ENCODE results near the gene CD40.
"Not testable (repeated sequence)": the region's sequence is repeated elsewhere in the genome, so short reads cannot be mapped to it uniquely, and the experiment has no call there.

CD40 gene

DNA sequence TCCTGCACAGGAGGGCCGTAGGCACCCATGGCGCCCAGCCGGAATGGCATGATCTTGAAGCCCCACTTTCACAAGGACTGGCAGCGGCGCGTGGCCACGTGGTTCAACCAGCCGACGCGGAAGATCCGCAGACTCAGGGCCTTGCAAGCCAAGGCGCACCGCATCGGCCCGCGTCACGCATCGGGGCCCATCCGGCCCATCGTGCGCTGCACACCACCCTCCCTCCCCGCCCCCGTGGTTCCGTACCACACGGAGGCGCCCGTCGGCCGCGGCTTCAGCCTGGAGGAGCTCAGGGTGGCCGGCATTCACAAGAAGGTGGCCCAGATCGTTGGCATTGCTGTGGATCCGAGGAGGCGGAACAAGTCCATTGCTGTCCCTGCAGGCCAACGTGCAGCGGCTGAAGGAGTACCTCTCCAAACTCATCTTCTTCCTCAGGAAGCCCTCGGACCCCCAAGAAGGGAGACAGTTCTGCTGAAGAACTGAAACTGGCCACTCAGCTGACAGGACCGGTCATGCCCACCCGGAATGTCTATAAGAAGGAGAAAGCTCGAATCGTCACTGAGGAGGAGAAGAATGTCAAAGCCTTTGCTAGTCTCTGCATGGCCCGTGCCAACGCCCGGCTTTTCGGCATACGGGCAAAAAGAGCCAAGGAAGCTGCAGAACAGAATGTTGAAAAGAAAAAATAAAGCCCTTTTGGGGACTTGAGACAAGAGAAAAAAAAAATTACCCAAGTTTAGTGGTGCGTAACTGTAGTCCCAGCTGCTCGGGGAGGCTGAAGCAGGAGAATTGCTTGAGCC, 18.4 kb upstream of the CD40 start:
- DNase-seq: no peak

DNA sequence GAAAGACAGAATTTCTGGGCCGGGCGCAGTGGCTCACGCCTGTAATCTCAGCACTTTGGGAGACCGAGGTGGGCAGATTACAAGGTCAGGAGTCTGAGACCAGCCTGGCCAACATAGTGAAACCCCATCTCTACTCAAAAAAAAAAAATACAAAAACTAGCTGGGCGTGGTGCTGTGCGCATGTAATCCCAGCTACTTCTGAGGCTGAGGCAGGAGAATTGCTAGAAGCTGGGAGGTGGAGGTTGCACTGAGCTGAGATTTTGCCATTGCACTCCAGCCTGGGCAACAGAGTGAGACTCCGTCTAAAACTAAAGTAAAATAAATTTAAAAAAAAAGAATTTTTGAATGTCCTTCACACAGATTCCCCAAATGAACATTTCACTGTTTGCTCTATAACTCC, 17.7 kb upstream of the CD40 start:
- DNase-seq: not testable (repeated sequence)

DNA sequence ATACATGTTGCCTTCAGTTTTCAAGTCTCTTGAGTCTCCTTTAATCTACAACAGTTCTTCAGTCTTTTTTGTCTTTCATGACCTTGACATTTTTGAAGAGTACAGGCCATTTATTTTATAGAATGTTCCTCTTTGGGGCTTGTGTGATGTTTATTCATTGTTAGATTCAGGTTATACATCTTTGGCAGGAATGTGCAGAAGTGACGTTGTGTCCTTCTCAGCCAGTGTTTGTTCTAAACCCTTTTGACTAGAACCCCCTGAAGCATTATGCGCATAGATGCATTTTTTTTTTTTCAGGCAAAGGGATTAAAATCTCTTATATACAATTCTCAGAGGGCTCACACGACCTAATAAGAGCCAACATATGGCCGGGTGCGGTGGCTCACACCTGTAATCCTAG, 17.1 kb upstream of the CD40 start:
- DNase-seq: no peak

DNA sequence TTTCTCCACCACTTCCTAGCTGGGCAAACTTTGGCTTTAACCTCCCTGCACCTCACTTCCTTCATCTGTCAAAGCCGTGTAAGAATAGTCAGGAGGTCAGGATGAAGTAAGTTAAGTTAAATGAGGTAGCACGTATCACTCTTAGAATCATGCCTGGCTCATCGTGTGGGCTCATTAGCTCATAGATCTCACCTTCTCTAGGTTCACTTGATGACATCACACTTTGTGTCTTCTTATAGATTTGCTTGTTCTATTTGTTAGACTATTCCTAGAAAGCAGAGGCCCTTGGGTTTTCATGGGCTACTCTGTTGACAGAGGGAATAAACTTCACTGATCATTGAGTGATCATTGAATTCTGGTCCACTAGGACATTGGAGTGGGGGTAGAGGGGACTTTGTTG, 16.2 kb upstream of the CD40 start:
- no peak for DNase-seq

DNA sequence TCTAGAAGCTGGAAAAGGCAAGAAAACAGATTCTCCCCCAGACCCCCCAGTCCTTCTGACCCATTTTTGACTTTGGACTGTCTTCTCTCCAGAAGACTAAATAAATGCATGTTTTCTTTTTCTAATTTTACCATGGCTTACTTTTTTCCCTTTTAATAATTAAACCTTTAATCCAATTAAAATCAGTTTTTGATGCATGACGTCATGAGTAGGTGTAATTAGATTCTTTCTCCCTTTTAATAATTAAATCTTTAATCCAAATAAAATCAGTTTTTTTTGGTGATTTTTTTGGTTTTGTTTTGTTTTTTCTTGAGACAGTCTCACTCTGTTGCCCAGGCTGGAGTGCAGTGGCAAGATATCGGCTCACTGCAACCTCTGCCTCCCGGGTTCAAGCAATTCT, 15.2 kb upstream of the CD40 start:
- no peak for DNase-seq

DNA sequence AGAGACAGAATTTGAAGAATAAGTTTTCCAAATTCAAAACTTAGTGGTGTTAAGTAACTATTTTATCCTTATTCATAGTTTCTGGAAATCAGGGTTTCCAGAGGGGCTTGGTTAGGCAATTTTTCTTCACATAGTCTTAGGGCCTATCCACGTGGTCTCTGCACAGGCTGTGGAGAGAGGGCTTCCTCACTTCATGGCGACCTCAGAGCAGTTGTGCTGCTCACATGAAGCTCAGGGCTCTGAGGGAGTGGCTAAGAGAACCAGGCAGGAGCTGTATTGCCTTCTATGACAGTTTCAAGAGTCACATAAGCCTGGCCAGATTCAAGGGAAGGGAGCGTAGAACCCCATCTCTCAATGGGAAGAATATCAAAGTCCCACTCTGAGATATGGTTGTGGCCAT, 13.9 kb upstream of the CD40 start:
- DNase-seq: no peak

DNA sequence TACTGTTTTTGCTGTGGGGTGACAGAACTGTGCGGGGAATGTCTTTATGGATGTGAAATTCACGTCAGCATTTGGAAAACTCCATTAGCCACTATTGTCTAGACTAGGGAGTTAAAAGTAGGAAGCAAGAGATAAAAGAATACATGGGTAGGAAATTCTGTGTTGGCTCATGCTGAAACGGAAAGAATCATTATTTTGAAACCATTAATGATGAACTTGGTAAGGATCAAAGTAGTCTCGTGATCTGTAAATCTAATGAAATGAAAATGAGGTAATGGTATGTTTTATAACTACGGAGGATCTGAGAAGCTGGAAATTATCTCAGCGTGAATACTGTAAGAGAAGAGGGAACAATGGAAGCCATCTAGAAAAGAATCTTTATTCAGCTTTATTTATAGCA, 11.1 kb upstream of the CD40 start:
- DNase-seq: no peak

DNA sequence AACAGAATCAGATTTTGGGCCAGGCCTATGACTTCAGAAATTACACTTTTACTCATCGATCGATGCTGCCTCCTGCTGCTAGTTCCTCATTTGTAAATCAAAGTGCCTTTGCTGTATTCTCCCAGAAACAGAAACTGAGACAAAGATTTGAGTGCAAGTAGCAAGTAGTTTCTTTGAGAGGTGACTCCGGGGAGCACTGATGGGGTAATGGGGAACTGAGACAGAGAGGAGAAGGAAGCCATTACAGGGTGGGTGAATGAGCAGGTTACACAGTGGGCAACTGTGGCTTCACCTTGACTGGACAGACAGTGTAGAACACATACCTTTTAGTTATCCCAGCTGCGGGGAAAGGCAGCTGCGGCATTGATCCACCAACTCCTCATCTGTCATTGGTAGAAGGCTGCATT, 9.7 kb upstream of the CD40 start:
- DNase-seq: no peak

DNA sequence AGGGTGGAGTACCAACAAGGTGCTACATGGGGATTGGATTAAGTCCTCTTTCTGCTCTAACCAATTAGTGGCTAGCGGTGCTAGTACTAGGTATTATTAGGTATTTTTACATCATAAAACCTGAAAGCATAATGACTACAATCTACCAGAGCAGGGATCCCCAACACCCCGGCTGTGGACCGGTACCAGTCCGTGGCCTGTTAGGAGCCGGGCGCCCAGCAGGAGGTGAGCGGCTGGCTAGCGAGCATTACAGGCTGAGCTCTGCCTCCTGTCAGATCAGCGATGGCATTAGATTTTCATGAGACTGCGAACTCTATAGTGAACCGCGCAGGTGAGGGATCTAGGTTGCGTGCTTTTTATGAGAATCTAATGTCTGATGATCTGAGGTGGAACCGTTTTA, 9.1 kb upstream of the CD40 start:
- no peak for DNase-seq

DNA sequence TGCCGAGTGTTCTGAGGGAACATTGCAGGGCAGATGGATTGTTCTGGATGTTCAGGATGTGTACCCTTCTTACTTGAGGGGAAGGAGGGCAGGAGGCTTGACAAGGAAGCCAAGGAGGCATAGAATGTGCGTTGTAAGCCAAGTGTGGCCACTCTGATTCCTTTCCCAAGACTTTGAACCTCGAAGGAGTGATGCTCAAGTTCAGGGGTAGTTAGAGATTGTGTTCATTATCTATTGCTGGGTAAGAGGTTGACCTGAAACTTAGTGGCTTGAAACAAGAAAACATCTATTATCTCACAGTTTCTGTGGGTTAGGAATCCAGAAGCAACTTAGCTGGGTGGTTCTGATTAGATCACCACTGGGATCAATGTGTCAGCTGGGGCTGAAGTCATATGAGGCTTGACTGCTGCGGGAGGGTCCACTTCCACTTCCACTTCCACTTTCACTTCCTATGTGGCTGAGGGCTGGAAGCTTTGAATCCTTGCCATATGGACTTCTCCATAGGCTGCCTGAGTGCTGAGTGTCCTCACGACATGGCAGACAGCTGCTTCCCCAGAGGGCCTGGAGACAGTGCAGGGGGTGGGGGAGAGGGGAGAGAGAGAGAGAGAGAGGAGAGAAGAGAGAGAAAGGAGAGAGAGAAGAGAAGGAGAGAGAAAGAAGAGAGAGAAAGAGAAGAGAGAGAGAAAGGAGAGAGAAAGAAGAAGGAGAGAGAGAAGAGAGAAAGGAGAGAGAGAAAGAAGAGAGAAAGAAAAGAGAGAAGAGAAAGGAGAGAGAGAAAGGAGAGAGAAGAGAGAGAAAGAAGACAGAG, 6.9 kb upstream of the CD40 start:
- no peak for DNase-seq

DNA sequence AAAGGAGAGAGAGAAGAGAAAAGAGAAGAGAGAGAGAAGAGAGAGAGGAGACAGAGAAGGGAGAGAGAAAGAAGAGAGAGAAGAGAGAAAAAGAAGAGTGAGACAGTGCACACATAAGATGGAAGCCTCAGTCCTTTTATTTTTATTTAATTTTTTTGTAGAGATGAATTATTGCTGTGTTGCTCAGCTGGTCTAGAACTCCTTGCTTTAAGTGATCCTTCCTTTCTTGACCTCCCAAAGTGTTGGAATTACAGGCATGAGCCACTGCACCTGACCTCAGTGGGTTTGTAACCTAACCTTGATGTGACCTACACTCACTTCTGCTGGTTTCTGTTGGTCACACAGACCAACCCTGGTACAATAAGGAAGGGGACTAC, 6.3 kb upstream of the CD40 start:
- DNase-seq: no peak

DNA sequence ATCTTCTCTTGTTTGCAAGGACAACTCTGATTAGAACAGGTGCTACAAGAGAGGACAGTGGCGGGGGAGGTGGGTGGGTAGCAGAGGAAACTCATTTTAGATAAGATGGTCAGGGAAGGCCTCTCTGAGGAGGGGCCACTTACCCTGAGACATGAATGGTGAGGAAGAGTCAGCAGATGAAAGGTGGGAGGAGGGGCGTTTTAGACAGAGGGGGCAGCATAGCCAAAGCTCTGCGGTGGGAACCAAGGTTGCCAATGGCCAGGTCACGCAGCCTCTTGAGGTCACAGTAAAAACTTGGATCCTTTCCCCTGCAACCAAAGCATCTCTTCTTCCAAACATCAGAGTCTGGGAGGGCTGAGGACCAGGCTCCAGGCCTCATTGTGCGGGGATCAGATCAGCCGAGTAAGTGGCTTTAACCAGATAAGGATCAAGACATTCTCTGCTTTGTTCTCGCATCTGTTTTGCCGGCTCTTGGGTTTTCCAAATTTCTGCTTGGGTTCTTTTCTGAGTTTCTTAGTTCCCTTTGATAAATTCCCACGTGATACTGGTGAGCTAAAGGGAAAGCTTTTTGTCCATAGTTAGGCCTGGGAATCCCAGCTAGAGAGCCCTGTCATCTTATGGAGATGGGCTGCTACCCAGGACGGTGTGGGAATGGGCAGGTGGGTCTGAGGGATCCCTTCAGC, 5.5 kb upstream of the CD40 start:
- no peak for DNase-seq

DNA sequence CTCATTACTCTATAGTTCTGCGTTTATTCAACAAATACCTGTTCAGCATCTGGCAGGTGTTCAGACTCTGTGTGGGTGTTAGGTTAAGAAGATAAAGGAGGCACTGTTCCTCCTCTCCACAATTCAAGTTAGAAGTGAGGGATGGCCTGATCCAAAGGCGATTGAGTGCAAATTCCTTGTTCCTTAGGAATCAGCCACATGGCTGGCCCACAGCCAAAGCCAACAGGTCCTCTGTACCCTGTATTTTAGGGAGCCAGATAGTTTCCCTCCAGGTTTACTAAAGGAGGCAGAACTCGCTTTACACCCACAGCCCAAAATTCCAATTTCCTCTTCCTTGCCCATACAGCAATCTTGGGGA, 5.0 kb upstream of the CD40 start:
- no peak for DNase-seq

DNA sequence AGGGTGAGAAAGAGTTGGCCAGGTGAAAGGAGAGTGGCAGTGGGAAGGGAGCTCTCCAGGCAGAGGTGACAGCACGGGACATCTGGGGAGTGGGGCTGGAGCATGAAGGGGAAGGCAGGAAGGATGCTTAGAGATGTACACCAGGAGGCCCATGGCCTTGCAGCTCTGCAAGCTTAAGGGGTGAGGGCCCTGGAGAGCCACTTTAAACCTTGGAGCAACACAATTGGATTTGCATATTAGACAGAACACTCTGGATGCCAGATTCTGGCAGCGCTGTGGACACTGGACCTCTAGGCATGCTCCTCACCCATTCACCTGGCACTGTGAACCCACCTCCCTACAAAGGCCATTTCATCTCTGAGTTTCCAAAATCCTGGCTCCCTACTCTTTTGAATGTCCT, 3.7 kb upstream of the CD40 start:
- DNase-seq: peak; percentile 11

DNA sequence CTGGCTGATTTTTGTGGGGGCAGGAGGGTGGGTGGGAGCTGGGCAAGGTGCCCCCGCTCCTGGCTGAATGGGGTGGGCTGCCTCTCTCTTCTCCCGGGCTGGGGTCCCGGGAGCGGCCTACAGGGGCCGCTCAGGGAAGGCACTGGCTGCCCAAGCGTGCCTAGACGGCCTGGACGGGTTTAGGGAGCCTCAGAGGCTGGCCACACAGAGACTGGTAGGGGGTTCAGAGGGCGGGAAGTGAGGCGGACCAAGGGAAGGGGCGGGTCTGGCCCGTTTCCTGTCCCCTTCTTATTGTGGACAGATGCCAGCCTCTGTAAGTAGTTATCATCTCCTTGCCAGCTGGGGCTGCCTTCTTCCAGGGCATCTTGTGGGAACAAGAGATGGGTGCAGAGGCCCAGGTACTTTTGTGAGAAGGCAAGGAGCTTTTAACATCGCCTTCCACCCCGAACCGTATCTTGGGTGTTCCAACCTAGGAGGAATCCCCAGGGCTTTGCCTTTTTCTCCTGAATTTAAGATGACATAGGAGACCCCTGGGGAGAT, 437 bp downstream of the CD40 start:
- no peak for DNase-seq

DNA sequence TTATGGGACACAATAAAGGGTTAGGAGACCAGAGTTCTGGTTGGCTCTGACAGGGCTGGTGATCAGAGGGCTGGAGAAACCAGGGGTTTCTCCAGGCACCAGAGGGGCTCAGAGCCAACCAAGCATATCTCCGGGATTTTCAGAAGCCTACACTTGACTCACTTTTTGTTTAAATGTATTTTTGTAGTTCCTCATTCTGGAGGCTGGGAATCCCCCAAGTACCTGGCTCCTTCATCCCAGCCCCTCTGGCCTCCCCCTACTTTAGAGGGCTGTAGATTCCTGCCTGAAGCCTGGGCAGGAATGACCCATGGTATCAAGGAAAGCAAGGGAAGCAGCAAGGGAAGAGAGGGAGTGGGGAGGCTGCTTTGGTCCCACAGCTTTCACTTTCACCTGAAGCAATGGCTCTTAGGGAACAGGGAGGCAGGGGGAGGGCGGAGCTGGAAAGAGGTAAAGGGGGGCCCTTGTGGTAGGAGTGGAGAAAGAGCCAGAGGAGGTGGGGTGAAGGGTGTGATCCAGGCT, 973 bp downstream of the CD40 start:
- no peak for DNase-seq

DNA sequence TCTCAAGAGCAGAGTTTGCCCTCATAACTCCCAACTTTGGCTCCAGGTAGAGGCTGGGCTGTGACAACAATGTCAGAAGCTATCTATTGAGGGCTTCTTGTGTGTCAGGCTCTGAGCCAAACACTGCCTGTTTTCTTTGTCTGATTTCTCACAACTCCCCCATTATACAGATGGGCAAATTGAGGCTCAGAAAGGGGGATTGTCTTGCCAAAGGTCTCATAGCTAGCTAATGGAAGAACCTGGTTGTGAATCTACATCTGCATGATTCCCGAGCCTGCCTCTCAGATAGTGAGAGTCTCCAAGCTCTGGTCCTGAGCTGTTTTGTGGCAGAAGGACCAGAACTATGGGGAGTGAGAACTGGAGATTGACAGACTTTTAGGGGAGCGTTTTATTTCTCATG, 1.4 kb downstream of the CD40 start:
- DNase-seq: no peak

DNA sequence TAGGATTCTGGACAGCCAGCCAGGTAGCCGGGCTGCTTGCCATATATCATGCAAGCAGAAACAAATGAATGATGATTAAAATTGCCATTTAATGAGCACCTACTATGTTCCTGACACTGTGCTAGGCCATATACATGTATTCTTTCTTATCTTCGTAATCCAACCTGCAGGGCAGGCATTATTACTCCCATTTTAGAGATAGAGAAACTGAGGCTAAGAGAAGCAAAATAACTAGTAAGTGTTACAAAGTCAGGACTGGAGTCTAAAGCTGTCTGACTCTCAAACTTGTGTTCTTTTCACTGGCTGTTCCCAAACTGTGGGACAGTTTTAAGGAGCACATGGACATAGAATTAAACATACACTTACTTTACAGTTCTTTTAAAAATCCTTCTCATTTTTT, 2.0 kb downstream of the CD40 start:
- DNase-seq: no peak

DNA sequence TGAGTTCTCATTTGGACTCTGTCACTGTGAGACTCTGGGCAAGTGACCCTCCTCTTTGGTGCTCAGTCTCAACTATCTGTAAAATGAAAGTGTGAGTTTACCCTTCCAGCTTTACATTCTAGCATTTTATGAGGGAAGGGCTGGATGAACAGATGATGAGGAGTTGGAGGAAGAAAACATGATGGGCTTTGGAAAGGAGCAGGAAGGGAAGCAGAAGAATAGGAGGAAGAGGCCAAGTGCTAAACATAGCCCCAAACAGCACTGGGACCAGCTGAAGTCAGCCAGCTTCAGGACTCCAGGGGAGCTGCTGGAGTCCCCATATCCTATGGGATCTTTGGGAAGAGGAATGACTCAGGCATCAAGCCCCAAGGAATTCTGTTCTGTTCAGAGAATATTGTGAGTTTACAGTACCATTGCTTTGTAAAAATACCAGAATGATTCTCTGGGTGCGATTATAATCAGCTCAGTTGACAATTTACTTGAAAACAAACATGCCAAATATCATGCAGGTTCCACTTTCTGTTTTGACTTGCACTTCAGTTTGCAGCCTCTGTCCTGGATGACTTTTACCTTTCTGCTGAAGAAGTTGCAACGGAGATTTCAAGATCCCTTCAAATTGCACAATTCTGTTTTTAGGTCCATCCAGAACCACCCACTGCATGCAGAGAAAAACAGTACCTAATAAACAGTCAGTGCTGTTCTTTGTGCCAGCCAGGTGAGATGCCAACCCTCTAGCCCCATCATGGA, 3.2 kb downstream of the CD40 start:
- DNase-seq: no peak

DNA sequence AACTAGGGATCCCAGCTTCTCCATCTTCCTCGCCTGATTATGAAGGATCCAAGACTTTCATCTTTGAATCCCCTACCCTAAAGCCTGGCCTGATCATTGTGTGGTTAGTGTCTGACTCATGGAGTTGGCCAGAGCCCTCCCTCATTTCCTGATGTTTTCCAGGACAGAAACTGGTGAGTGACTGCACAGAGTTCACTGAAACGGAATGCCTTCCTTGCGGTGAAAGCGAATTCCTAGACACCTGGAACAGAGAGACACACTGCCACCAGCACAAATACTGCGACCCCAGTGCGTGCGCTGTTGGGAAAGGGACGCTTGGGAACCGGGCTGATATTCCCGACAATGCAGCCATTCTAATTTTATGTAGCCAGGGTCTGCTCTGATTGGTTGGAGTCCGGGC, 4.0 kb downstream of the CD40 start:
- no peak for DNase-seq

DNA sequence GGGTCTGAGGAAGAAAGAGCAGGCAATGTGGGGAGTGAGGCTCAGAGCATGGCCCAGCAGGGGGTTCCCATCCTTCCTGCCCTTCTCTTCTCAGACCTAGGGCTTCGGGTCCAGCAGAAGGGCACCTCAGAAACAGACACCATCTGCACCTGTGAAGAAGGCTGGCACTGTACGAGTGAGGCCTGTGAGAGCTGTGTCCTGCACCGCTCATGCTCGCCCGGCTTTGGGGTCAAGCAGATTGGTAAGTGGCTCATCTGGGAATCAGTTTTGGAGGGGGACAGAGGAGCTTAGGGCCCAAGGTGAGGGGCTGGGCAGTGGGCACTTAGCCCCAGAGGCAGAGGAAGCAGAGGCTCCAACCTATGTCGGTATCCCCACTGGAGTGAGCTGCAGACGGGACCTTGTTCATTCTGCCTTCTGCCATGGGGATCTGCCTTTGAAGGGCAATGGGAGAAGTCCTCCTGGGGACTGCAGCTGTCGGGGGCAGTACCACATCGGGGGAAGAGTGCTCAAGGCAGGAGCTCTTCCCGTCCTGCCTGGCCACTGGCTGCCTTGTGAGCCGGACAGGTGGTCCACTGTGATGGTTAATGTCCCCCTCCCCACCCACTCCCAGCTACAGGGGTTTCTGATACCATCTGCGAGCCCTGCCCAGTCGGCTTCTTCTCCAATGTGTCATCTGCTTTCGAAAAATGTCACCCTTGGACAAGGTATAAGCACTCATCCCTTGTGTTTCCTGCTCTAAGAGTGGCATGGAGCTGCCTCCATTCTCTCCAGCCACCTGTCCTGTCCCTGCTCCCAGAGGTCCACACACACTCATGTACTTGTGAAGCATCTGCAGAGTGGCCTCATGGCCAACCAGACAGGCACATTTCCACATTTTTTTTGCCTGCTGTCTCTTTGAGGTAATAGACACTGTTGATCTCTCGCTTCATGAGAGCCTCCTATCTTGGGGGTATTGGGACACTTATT, 4.7 kb downstream of the CD40 start:
- no peak for DNase-seq
